ENCODE results near the gene ARAP2. TPM values are rescaled to one million over a fixed set of nuclear protein-coding genes. Genes with fewer than 3 reads are reported as not detected.

The ARAP2 gene
- total RNA-seq, 1 experiment from 2014 or later = 13.6 TPM

DNA sequence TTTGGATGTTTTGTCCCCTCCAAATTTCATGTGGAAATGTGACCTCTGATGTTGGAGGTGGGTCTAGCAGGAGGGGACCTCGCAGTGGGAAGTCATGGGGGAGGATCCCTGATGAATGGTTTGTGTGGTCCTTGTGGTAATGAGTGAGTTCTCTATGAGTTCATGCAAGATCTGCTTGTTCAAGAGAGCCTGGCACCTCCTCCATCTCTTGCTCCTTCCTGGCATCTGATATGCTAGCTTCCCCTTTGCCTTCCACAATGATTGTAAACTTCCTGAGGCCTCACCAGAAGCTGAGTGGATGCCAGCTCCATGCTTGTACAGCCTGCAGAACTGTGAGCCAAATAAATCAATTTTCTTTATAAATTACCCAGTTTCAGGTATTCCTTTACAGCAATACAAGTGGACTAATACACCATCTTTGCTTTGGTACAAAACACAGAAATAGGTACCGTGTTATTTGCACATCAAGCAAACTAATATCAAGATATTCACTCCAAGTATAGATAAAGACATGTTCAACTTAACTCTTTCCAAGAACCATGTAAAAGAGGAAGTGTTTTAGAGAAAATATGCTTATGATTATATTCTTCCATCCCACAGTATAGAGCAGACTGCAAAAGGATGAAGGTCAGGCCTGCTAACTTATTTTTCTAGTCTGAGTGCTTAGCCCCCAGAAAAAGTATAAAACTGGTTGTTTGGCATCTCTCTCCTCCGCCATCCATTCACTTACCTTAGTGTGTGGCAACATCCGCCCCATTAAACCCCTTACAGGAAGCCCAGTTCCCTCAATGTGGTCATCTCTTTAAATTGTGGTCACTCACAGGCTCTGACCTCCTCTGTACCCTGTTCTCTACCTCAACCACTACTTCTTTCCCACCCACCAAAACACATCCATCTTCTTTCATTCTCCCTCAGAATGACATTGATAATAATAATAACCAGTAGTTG lies 6.7 kb downstream of the ARAP2 start:
- peaks cover 85% of the 10 kb centered on the region for H3K79me2 ChIP-seq (ENCODE audit: insufficient read depth, low read length)
- no peak overlapping the region for H3K9ac ChIP-seq (ENCODE audit: low read length)
- no peak overlapping the region for H3K4me2 ChIP-seq (ENCODE audit: low read length)
- intact Hi-C loops (cut with micrococcal nuclease) = no loop called here
- H4K20me1 ChIP-seq (ENCODE audit: insufficient read depth) = no peaks in the 10 kb centered on the region
- no peaks in the 10 kb centered on the region for H3K9me2 ChIP-seq (ENCODE audit: insufficient read depth)
- no peak for TF ChIP-seq ZBTB33 (IDR thresholded peaks at IDR 0.05; ENCODE audit: extremely low read depth, insufficient replicate concordance, low read length)
- H3K4me3 ChIP-seq (replicated peaks in 1 of 2; ENCODE audit: low read depth in 1 of 2, low read length in 2 of 2) = no peak overlapping the region
- peaks cover 20 to 24% of the 10 kb centered on the region in 2 experiments; a peak in 3 of 4 replicates for H3K4me1 ChIP-seq (ENCODE audit: control insufficient read depth in 1 of 2, insufficient read depth in 2 of 2, low read length in 2 of 2)
- H2AFZ ChIP-seq (ENCODE audit: low read depth, low read length, poor library complexity, severe bottlenecking) = no peak overlapping the region
- no TSS peak for BruUV-seq (replicated peaks)
- ChIA-PET RAD21 (ENCODE audit: low non-redundant PET in 1 of 2, low total read pairs in 2 of 2, uncharacterized antibody in 2 of 2, unreplicated experiment in 2 of 2) (no interaction called here), POLR2A (no interaction called here), CTCF (no interaction called here)
- H3K27ac ChIP-seq (ENCODE audit: low read depth, low read length) = no peak overlapping the region
- H3K9me3 ChIP-seq (ENCODE audit: control insufficient read depth in 1 of 2, insufficient read depth in 1 of 2, low read depth in 1 of 2, low read length in 2 of 2) = no peaks in the 10 kb centered on the region
- no peaks in the 10 kb centered on the region for H3K27me3 ChIP-seq (ENCODE audit: insufficient read depth, low read length)
- no peak for ATAC-seq
- peaks cover 0 to 4% of the 10 kb centered on the region in 2 experiments; a peak in 2 of 4 replicates for H3K36me3 ChIP-seq (ENCODE audit: control insufficient read depth in 1 of 2, insufficient read depth in 2 of 2, low read length in 2 of 2)
- DNase-seq (ENCODE audit: low read depth, low spot score) = no peak

DNA sequence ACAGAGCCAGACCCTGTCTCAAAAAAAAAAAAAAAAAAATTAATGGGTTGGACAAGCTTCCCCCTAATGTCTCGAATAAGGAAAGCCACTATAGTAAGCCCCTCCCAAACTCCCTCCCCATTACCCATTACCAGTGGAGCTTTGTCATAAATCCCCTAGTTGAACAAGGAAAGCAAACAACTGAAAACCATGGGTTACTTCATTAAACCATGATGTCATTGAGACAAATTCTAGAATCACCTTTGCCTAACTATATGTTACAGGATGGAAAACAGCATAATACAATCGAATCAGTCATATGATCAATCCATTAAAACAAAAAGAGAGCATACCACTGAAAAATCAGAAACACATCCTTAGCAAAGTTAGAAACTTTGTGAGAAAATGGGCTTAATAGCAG lies 8.2 kb downstream of the ARAP2 start:
- H3K9ac ChIP-seq (ENCODE audit: low read length) = no peak overlapping the region
- no peak for ATAC-seq
- H3K4me2 ChIP-seq (ENCODE audit: low read length) = no peak overlapping the region
- ChIA-PET CTCF (interaction anchor here (1.2 kb wide), 1 partner anchor 8 kb away, joined by 3 read pairs; the partner anchor contains the start of gene ARAP2), POLR2A (no interaction called here), RAD21 (ENCODE audit: low non-redundant PET in 1 of 2, low total read pairs in 2 of 2, uncharacterized antibody in 2 of 2, unreplicated experiment in 2 of 2) (no interaction called here)
- H2AFZ ChIP-seq (ENCODE audit: low read depth, low read length, poor library complexity, severe bottlenecking) = no peak overlapping the region
- no peak for DNase-seq (ENCODE audit: low read depth, low spot score)
- no peaks in the 10 kb centered on the region for H3K9me2 ChIP-seq (ENCODE audit: insufficient read depth)
- H3K27ac ChIP-seq (ENCODE audit: low read depth, low read length) = no peak overlapping the region
- no peaks in the 10 kb centered on the region for H4K20me1 ChIP-seq (ENCODE audit: insufficient read depth)
- no peaks in the 10 kb centered on the region for H3K9me3 ChIP-seq (ENCODE audit: control insufficient read depth in 1 of 2, insufficient read depth in 1 of 2, low read depth in 1 of 2, low read length in 2 of 2)
- H3K4me3 ChIP-seq (replicated peaks in 1 of 2; ENCODE audit: low read depth in 1 of 2, low read length in 2 of 2) = no peak overlapping the region
- H3K27me3 ChIP-seq (ENCODE audit: insufficient read depth, low read length) = no peaks in the 10 kb centered on the region
- H3K4me1 ChIP-seq (ENCODE audit: control insufficient read depth in 1 of 2, insufficient read depth in 2 of 2, low read length in 2 of 2) = peaks cover 11 to 17% of the 10 kb centered on the region in 2 experiments; a peak in 3 of 4 replicates
- BruUV-seq (replicated peaks) = no TSS peak
- H3K79me2 ChIP-seq (ENCODE audit: insufficient read depth, low read length) = peaks cover 82% of the 10 kb centered on the region
- TF ChIP-seq MAX (IDR thresholded peaks at IDR 0.05) (no peak), SIN3A (IDR thresholded peaks at IDR 0.05; ENCODE audit: low read depth) (no peak), EZH2 (IDR thresholded peaks at IDR 0.05) (no peak), SP1 (IDR thresholded peaks at IDR 0.05; ENCODE audit: low read depth) (no peak)
- intact Hi-C loops (cut with micrococcal nuclease) = no loop called here
- H3K36me3 ChIP-seq (ENCODE audit: control insufficient read depth in 1 of 2, insufficient read depth in 2 of 2, low read length in 2 of 2) = peaks cover 0 to 4% of the 10 kb centered on the region in 2 experiments; a peak in 2 of 4 replicates

All from HCT116 (cell line).